ENCODE measurements around the gene TP53I11.
A peak's percentile ranks its signal among the peaks of the same experiment; 100 is the strongest.

TP53I11 gene

GRCh38 chr11:44939673-44940395, 10.8 kb downstream of the TP53I11 start:
- no peak for DNase-seq (ENCODE audit: low spot score)

DNA sequence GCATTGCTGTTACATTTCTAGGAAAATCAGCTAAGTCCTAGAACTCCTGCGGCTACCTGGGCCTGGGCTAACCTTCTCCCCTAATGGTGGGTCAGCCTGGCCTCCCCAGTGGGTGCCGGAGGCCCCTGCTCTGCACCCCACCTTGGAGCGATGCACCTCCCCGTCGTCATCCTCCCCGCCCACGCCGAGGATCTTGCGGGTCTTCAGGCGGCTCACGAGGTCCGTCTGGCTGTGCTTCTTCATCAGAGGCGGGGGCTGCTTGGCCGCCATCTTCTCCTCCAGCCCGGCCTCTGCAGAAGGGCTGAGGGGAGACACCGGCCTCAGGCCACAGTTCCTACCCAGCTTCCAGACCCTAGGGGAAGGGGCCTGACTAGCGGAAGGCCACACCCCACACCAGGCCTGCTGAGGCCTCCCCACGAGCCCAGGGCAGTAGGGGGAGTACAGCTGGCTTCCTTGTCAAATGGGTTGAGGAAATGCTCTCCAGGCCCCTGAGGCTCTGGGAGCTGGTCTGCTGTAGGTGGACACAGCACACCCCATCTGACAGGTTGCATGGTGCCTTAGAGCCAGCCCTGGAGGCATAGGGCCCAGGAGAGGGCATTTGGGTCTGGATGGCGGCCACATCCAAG, 12.5 kb downstream of the TP53I11 start:
- DNase-seq (ENCODE audit: low spot score), result no peak

GRCh38 chr11:44936951-44937543, 13.6 kb downstream of the TP53I11 start:
- no peak for DNase-seq (ENCODE audit: low spot score)

DNA sequence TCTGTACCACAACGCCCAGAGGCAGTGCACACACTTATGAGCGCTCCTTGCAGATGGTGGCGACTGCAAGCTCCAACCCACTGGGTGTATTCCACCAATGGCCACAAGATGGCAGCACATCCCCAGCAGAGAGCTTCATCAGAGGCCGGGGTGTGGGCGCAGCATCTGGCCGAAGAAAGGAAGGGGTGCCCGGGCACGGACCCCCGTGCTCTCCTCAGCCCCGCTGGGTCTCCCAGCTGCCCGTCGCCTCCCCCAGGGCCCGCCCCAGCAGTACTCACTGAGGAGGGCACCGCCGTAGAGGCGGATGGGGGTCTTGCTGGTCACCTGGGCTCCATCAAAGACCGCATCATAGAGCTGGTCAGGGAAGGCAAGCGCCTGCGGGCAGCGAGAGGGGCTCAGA, 14.2 kb downstream of the TP53I11 start:
- peak; percentile 76 for DNase-seq (ENCODE audit: low spot score)

GRCh38 chr11:44934735-44935250, 15.9 kb downstream of the TP53I11 start:
- DNase-seq (ENCODE audit: low spot score), result no peak

DNA sequence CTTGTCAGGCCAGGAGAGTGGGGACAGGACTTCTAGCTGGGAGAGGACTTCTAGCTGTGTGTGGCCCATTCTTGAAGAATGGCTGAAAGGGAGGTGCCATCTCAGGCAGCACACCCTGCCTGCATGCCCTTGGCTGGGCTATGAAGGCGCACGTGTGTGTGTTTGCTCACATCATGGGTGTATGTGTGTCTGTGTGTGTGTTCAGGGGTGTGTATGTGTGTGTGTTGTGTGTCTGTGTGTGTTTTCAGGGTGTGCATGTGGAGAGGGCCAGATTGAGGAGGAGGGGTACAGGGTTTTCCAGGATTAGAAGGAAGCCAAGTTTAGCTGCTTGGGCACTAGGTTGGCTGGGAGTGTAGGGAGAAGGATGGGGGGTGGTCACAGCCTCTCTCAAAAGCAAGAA, 16.6 kb downstream of the TP53I11 start:
- DNase-seq (ENCODE audit: low spot score), result no peak

DNA sequence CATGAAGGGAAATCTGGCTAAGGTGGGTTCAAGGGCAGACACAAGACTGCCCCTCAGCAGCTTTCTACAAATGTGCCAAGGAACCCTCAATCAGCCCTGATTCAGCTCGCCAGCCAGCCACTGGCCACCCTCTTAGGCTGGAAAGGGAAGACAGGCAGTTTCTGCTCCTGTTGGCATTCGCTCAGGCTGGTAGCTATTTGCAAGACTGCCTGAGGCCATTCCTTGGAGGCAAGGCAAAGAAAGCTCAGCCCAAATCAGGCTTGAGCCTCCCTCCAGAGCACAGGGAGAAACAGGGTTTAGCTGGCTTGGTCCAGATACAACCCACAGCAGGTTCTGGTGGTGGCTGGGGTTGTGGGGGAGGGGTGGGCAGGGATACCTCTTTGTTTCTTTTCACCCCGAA, 19.2 kb downstream of the TP53I11 start:
- DNase-seq (ENCODE audit: low spot score), result no peak

DNA sequence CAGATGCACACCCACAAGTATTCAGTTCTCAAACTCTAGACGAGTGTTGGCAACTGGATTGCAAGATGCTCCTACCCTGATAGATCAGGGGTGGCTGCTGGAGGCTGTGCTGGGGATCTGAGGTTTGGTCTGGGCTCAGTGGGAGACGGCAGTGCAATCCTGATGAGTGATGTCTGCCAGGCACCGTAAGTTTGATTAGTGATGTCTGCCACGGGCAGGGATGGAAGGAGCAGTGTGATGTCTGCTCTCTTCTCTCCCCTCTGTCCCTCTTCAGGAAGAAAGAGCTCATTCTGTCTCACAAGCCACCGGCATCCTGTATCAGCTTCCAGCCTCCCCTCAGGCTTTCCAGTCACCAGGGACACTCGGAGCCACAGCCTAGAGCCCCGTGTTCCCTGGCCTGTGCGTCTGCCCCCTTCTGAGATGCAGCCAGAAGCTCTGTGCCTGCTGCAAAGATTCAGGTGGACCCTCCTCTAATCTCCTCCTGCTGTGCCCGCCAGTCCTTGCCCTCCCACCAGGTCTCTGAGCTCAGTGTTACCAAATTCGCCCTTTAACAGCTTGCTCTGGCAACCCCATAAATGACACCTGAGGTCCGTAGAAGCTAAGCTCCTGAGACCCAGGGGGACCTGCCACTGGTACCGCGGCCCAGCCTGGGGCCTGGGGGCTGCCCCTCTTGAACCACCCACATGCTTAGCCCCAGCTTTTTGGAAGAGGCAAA, 19.9 kb downstream of the TP53I11 start:
- DNase-seq (ENCODE audit: low spot score), result no peak

GRCh38 chr11:44928816-44929215, 21.9 kb downstream of the TP53I11 start:
- DNase-seq (ENCODE audit: low spot score), result no peak

DNA sequence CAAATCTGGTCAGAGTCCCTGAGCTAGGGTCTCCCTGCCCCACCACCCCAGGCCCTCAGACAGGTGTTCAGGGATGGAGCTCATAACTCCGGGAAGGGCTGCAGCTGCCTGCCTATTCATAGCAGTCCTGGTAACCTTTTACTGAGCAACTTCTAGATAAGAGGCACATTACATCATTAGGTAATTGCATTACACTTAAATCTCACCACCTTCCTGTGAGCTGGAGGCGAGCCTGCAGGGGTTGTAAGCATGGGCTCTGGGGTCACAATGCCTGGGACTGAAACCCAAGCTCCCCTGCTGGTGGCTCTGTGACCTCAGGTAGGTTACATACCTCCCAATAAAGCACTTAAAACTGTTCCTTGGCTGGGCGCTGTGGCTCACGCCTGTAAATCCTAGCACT, 22.5 kb downstream of the TP53I11 start:
- no peak for DNase-seq (ENCODE audit: low spot score)

- peak; percentile 83 for DNase-seq (ENCODE audit: low spot score)
Observed at GRCh38 chr11:44927174-44927661, 23.5 kb downstream of the TP53I11 start.

DNA sequence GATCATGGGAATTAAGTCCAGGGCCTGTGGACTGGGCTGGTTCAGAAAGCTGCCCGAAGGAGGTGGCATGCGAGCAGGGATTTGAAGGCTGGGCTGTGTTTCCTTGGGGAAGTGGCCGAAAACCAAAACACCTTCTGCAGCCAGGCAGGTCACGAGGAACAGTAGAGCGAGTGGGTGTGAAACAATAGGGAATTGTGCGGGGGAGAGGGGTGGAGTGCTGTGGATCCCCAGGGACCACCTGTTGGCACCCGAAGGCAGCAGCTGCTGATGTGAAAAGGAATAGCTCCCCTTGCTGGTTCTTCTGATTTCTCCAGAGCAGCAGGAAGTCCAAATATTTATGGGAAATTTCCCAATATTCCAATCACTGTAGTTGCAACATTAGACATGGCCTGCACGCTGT, 24.6 kb downstream of the TP53I11 start:
- no peak for DNase-seq (ENCODE audit: low spot score)

DNA sequence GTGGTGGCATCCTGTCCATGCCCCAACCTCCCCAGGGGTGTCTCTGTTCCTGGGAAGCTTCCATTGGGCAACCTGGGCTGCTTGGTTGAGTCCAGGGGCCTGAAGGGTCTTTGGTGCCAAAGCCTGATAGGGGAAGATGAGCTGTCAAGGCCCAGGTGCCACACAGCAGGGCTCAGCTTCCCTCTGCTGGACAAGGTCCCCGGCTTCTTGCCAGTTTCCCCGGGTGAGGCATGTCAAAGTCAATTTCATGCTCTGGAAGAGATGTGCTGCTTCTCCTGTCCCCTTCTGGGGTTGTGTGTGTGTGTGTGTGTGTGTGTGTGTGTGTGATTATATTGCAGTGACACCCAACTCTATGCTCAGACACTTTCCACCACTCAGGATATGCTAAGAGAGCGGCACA, 26.9 kb downstream of the TP53I11 start:
- DNase-seq (ENCODE audit: low spot score), result no peak

DNA sequence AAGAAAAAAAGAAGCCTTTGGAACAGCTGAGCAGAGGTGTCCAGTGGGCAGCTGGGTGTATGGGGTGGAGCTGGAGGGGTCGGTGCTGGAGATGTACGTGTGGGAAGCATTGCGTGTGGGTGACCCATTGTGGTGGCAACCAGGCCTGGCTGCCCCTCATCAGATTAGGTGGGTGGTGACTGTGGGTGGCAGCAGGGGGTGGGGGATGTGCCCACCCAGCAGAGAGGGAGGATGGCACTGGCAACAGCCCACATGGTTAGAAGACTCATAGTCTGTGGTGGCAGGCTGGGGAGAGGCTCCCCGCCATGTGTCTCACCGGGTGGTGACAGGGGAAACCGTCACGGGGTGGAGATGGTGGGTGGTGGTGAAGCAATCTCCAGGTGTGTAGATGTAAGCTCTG, 27.6 kb downstream of the TP53I11 start:
- DNase-seq (ENCODE audit: low spot score), result no peak

DNA sequence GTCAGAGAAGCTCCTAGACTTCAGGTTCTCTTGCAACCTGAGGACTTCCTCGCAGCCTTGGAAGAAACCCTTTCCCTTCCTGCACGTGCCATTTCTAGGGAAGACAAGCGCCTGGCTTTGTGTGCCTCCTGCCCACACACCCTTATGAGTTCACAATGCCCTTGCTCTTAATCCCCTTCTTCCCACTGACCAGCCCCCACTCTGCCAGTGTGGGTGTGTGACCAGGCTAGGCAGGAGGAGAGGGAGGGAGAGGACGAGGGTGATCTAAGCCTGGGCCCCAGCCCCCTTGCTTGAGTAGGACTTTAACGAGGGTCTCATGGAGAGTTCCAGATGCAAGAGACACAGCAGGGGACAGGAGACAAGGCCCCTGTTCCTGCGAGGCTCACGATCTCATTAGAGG, 30.2 kb downstream of the TP53I11 start:
- no peak for DNase-seq (ENCODE audit: low spot score)

- DNase-seq (ENCODE audit: low spot score), result no peak
Observed at GRCh38 chr11:44917741-44918140, 32.9 kb downstream of the TP53I11 start.

GRCh38 chr11:44916801-44917385, 33.8 kb downstream of the TP53I11 start:
- no peak for DNase-seq (ENCODE audit: low spot score)

GRCh38 chr11:44916331-44916730, 34.4 kb downstream of the TP53I11 start:
- no peak for DNase-seq (ENCODE audit: low spot score)

DNA sequence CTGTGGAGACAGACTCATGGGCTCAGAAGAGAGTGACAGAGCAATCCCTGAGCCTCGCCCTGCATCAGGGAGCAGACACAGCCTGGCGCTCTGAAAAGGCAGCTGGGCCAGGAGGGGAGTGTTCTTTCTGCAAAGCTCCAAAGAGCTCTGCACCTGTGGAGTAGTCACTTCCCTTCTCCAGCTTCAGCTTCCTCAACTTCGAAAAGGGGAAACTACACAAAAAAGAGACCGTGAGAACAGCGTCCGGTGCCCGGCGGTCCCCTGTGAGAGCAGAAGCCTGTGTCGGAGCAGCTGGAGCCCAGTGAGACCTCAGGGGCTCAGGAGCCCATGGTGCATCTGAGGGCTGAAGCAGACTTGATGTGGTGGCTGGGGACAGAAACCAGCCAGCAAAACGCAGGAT, 35.1 kb downstream of the TP53I11 start:
- DNase-seq (ENCODE audit: low spot score), result no peak

GRCh38 chr11:44915004-44915403, 35.7 kb downstream of the TP53I11 start:
- DNase-seq (ENCODE audit: low spot score), result no peak

DNA sequence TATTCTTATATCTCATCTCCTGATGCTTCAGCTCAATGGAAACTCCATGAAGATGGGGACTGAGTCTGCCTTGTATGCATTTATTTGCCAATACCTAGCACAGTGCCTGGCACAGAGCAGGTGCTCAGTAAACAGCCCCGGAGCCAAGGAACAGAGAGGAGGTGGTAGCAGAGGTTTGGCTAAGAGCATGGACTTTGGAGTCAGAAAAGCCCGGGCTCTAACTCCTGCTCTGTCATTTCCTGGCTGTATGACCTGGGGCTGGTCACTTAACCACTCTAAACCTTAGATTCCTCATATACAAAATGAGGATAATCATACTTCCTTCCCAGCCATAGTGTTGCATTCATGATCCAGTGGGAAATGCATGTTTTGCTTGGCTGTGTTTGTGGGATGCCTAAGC, 36.6 kb downstream of the TP53I11 start:
- DNase-seq (ENCODE audit: low spot score), result no peak

DNA sequence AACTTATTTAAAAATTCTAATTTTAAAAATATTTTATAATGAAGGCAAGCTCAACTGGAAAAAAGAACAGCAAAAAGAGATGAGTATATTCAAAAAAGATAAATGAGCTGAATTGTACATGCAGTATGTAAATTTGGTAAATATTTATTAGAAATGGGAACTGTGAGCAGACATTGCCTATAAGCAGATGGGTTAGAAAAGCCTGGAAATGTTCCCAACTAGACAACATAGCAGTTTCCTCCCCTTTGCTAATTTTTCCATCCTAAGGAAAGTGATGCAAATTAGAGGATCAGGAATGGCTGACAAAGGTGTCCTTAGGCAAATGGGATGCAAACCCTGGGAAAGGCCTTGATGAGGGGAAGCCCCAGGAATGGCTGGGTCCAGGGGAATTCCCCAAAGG, 37.2 kb downstream of the TP53I11 start:
- no peak for DNase-seq (ENCODE audit: low spot score)

Measured in putamen (tissue), 1 donor.